ENCODE measurements around the gene IFI6.
"Not testable (repeated sequence)": the region's sequence is repeated elsewhere in the genome, so short reads cannot be mapped to it uniquely, and the experiment has no call there.

The IFI6 gene

DNA sequence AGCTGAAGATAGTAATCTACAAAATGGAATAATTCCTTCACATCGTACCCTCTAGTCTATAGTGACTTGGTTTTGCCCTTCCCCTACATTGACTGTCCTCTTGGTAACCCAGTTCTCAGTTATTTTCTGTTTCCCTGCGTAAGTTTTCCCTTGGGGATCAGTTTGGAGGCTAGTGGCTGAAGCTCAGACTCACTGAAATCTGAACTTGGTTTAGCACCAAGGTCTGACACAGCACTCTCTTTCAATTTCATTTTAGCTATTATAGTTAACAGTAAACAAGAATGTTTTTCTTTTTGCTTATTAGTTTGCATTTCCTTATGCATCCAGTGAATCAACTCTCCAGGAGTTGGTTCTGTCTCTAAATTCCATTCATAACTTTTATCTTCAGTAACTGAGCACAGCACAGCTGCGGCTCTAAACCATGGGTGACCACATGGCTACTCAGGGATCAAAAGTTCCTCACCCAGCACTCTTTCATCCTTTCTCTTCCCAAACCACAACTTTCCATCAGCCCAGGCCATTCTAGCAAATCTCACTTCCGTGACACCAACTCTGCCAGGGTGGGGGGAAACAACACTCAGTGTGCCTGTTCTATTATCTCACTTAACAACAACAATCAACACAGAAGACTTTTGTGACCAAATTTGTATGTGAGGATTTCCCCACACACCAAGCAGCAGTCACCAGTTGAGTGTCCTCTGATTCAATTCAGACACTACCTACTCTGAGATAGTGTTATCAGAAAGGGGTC, 17.6 kb upstream of the IFI6 start:
- Histone ChIP-seq H3K4me3 (ENCODE audit: low read length) (peak overlapping the region; percentile 3), H3K9ac (ENCODE audit: low read length) (no peak overlapping the region), H3K36me3 (ENCODE audit: control insufficient read depth, low read depth, low read length) (no peaks in the 10 kb centered on the region), H3K9me3 (ENCODE audit: control insufficient read depth, low read depth, low read length) (peaks cover 4% of the 10 kb centered on the region), H3K27me3 (ENCODE audit: control insufficient read depth, insufficient read depth, low read length) (no peaks in the 10 kb centered on the region), H3K27ac (ENCODE audit: low read length) (no peak overlapping the region), H3K4me1 (ENCODE audit: control insufficient read depth, low read depth, low read length) (peaks cover 27% of the 10 kb centered on the region)

GRCh38 chr1:27687906-27688305, 15.9 kb upstream of the IFI6 start:
- no peaks in the 10 kb centered on the region for H3K27me3 ChIP-seq (ENCODE audit: control insufficient read depth, insufficient read depth, low read length)
- no peak overlapping the region for H3K4me3 ChIP-seq (ENCODE audit: low read length)
- H3K36me3 ChIP-seq (ENCODE audit: control insufficient read depth, low read depth, low read length) = no peaks in the 10 kb centered on the region
- no peak overlapping the region for H3K27ac ChIP-seq (ENCODE audit: low read length)
- H3K4me1 ChIP-seq (ENCODE audit: control insufficient read depth, low read depth, low read length) = peaks cover 27% of the 10 kb centered on the region
- no peak overlapping the region for H3K9ac ChIP-seq (ENCODE audit: low read length)
- peaks cover 4% of the 10 kb centered on the region for H3K9me3 ChIP-seq (ENCODE audit: control insufficient read depth, low read depth, low read length)

DNA sequence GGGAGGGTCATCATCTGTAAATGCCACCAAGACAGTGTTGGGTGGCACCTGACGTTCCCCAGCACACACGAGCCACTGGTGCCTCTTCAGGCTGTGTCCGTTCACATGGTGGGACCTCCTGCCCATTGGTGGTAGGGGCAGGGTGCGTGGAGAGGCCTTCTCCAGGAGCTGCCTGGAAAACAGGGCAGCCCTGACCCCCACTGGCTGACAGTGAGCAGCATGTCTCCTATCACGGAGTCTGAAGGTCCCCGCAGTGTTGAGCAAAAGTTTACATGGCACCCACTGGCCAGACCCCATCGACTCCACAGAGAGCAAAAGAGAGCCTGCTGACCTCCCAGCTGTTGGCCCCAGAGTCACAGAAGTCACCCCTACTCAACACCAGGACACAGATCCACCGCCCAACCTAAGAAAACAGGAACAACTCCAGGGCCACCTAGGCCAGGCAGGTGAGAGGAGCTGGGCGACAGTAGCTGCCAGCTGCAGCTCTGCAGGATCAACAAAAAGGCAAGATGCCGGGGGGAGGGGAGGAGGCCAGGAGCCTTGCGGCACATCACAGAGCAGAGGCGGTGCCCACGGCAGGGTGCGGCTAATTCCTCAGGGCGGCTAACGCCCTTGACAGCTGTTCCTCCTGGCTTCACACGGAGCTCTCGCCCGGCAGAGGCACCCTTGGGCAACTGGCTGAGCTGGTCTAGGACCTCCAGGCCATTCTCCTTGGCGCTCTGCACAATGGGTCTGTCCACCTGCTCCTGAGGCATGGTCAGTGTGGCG, 14.4 kb upstream of the IFI6 start:
- H3K27ac ChIP-seq (ENCODE audit: low read length) = no peak overlapping the region
- peaks cover 4% of the 10 kb centered on the region for H3K9me3 ChIP-seq (ENCODE audit: control insufficient read depth, low read depth, low read length)
- H3K4me1 ChIP-seq (ENCODE audit: control insufficient read depth, low read depth, low read length) = peaks cover 27% of the 10 kb centered on the region
- no peaks in the 10 kb centered on the region for H3K36me3 ChIP-seq (ENCODE audit: control insufficient read depth, low read depth, low read length)
- H3K27me3 ChIP-seq (ENCODE audit: control insufficient read depth, insufficient read depth, low read length) = no peaks in the 10 kb centered on the region
- H3K4me3 ChIP-seq (ENCODE audit: low read length) = no peak overlapping the region
- no peak overlapping the region for H3K9ac ChIP-seq (ENCODE audit: low read length)

- no peak overlapping the region for H3K27ac ChIP-seq (ENCODE audit: low read length)
- no peaks in the 10 kb centered on the region for H3K27me3 ChIP-seq (ENCODE audit: control insufficient read depth, insufficient read depth, low read length)
- H3K9ac ChIP-seq (ENCODE audit: low read length) = no peak overlapping the region
- H3K4me1 ChIP-seq (ENCODE audit: control insufficient read depth, low read depth, low read length) = peaks cover 10% of the 10 kb centered on the region
- peaks cover 8% of the 10 kb centered on the region for H3K9me3 ChIP-seq (ENCODE audit: control insufficient read depth, low read depth, low read length)
- H3K36me3 ChIP-seq (ENCODE audit: control insufficient read depth, low read depth, low read length) = no peaks in the 10 kb centered on the region
- H3K4me3 ChIP-seq (ENCODE audit: low read length) = no peak overlapping the region
Observed at GRCh38 chr1:27684176-27684575, 12.2 kb upstream of the IFI6 start.

- no peak overlapping the region for H3K27ac ChIP-seq (ENCODE audit: low read length)
- H3K4me1 ChIP-seq (ENCODE audit: control insufficient read depth, low read depth, low read length) = peaks cover 9% of the 10 kb centered on the region
- no peaks in the 10 kb centered on the region for H3K36me3 ChIP-seq (ENCODE audit: control insufficient read depth, low read depth, low read length)
- no peak overlapping the region for H3K9ac ChIP-seq (ENCODE audit: low read length)
- H3K27me3 ChIP-seq (ENCODE audit: control insufficient read depth, insufficient read depth, low read length) = no peaks in the 10 kb centered on the region
- H3K9me3 ChIP-seq (ENCODE audit: control insufficient read depth, low read depth, low read length) = peaks cover 8% of the 10 kb centered on the region
- H3K4me3 ChIP-seq (ENCODE audit: low read length) = no peak overlapping the region
Observed at GRCh38 chr1:27682351-27682944, 10.5 kb upstream of the IFI6 start.

DNA sequence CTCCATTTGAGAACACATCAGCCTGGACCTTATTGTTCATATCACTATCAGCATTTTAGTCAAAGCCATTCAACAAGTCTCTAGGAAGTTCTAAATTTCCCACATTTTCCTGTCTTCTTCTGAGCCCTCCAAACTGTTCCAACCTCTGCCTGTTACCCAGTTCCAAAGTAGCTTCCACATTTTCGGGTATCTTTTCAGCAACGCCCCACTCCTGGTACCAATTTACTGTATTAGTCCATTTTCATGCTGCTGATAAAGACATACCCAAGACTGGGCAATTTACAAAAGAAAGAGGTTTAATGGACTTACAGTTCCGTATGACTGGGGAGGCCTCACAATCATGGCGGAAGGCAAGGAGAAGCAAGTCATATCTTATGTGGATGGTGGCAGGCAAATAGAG, 9.6 kb upstream of the IFI6 start:
- not testable (repeated sequence) for H3K36me3 ChIP-seq (ENCODE audit: control insufficient read depth, low read depth, low read length); H3K9me3 ChIP-seq (ENCODE audit: control insufficient read depth, low read depth, low read length); H3K4me1 ChIP-seq (ENCODE audit: control insufficient read depth, low read depth, low read length); H3K4me3 ChIP-seq (ENCODE audit: low read length); H3K9ac ChIP-seq (ENCODE audit: low read length); H3K27ac ChIP-seq (ENCODE audit: low read length); H3K27me3 ChIP-seq (ENCODE audit: control insufficient read depth, insufficient read depth, low read length)

DNA sequence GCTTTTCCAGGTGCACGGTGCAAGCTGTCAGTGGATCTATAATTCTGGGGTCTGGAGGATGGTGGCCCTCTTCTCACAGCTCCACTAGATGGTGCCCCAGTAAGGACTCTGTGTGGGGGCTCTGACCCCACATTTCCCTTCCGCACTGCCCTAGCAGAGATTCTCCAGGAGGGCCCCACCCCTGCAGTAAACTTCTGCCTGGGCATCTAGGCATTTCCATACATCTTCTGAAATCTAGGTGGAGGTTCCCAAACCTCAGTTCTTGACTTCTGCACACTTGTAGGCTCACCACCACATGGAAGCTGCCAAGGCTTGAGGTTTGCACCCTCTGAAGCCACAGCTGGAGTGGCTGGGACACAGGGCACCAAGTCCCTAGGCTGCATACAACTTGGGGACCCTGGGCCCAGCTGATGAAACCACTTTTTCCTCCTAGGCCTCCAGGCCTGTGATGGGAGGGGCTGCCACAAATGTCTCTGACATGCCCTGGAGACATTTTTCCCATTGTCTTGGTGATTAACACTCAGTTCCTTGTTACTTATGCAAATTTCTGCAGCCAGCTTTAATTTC, 8.3 kb upstream of the IFI6 start:
- H3K27ac ChIP-seq (ENCODE audit: low read length); H3K9ac ChIP-seq (ENCODE audit: low read length); H3K9me3 ChIP-seq (ENCODE audit: control insufficient read depth, low read depth, low read length); H3K36me3 ChIP-seq (ENCODE audit: control insufficient read depth, low read depth, low read length); H3K4me3 ChIP-seq (ENCODE audit: low read length); H3K4me1 ChIP-seq (ENCODE audit: control insufficient read depth, low read depth, low read length); H3K27me3 ChIP-seq (ENCODE audit: control insufficient read depth, insufficient read depth, low read length): not testable (repeated sequence)

DNA sequence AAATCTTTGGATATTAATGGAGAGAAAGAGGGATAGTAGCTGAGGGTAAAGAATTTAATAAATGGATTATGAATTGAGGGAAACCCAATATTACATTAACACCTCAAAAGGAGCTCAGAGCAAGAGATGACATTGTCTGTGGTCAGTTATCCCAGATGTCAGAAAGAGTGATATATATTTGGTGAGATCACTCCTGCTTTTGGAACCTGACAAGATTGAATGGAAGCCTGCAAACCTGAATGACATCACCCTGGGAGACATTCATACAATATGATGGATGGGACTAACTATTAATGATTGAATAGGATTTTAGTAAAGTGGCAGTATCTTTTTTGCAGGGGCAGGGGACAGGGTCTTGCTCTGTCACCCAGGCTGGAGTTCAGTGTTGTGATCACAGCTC, 6.8 kb upstream of the IFI6 start:
- no peak overlapping the region for H3K9ac ChIP-seq (ENCODE audit: low read length)
- H3K36me3 ChIP-seq (ENCODE audit: control insufficient read depth, low read depth, low read length) = no peaks in the 10 kb centered on the region
- H3K27me3 ChIP-seq (ENCODE audit: control insufficient read depth, insufficient read depth, low read length) = no peaks in the 10 kb centered on the region
- H3K27ac ChIP-seq (ENCODE audit: low read length) = no peak overlapping the region
- peaks cover 8% of the 10 kb centered on the region for H3K9me3 ChIP-seq (ENCODE audit: control insufficient read depth, low read depth, low read length)
- H3K4me1 ChIP-seq (ENCODE audit: control insufficient read depth, low read depth, low read length) = no peaks in the 10 kb centered on the region
- H3K4me3 ChIP-seq (ENCODE audit: low read length) = no peak overlapping the region

GRCh38 chr1:27676410-27676809, 4.4 kb upstream of the IFI6 start:
- peaks cover 4% of the 10 kb centered on the region for H3K9me3 ChIP-seq (ENCODE audit: control insufficient read depth, low read depth, low read length)
- H3K4me3 ChIP-seq (ENCODE audit: low read length) = no peak overlapping the region
- no peaks in the 10 kb centered on the region for H3K27me3 ChIP-seq (ENCODE audit: control insufficient read depth, insufficient read depth, low read length)
- no peak overlapping the region for H3K9ac ChIP-seq (ENCODE audit: low read length)
- peaks cover 13% of the 10 kb centered on the region for H3K4me1 ChIP-seq (ENCODE audit: control insufficient read depth, low read depth, low read length)
- H3K27ac ChIP-seq (ENCODE audit: low read length) = no peak overlapping the region
- H3K36me3 ChIP-seq (ENCODE audit: control insufficient read depth, low read depth, low read length) = no peaks in the 10 kb centered on the region

GRCh38 chr1:27672750-27673112, 739 bp upstream of the IFI6 start:
- H3K27ac ChIP-seq (ENCODE audit: low read length) = no peak overlapping the region
- no peak overlapping the region for H3K9ac ChIP-seq (ENCODE audit: low read length)
- H3K4me3 ChIP-seq (ENCODE audit: low read length) = peak overlapping the region; percentile 50
- H3K36me3 ChIP-seq (ENCODE audit: control insufficient read depth, low read depth, low read length) = no peaks in the 10 kb centered on the region
- peaks cover 13% of the 10 kb centered on the region for H3K4me1 ChIP-seq (ENCODE audit: control insufficient read depth, low read depth, low read length)
- H3K27me3 ChIP-seq (ENCODE audit: control insufficient read depth, insufficient read depth, low read length) = peaks cover 11% of the 10 kb centered on the region
- H3K9me3 ChIP-seq (ENCODE audit: control insufficient read depth, low read depth, low read length) = no peaks in the 10 kb centered on the region

GRCh38 chr1:27669876-27670275, 2.1 kb downstream of the IFI6 start:
- Histone ChIP-seq H3K9me3 (ENCODE audit: control insufficient read depth, low read depth, low read length) (no peaks in the 10 kb centered on the region), H3K27ac (ENCODE audit: low read length) (no peak overlapping the region), H3K9ac (ENCODE audit: low read length) (no peak overlapping the region), H3K4me1 (ENCODE audit: control insufficient read depth, low read depth, low read length) (peaks cover 13% of the 10 kb centered on the region), H3K27me3 (ENCODE audit: control insufficient read depth, insufficient read depth, low read length) (peaks cover 11% of the 10 kb centered on the region), H3K4me3 (ENCODE audit: low read length) (no peak overlapping the region), H3K36me3 (ENCODE audit: control insufficient read depth, low read depth, low read length) (no peaks in the 10 kb centered on the region)

All from iPS-18a (cell line).